GM19324 (cell line): ENCODE measurements around the gene WIF1.

Experiments used
- ATAC-seq: cut with Tn5 transposase; IDR thresholded peaks from one replicate; pipeline ENCODE4 v1.9.1; 2021; ENCODE audit warnings: mild to moderate bottlenecking, moderate library complexity; ENCODE audit not compliant: unreplicated experiment, low FRiP score

The WIF1 gene

GRCh38 chr12:65123435-65124063, 2.4 kb upstream of the WIF1 start:
- ATAC-seq = no peak

- ATAC-seq = no peak
Measured at GRCh38 chr12:65122703-65123102, 1.6 kb upstream of the WIF1 start.

GRCh38 chr12:65121956-65122469, 908 bp upstream of the WIF1 start:
- ATAC-seq = no peak

- ATAC-seq = no peak
Measured at GRCh38 chr12:65119063-65119462, 2.0 kb downstream of the WIF1 start.

- ATAC-seq = no peak
Measured at GRCh38 chr12:65113621-65114035, 7.5 kb downstream of the WIF1 start.

GRCh38 chr12:65106948-65107347, 14.2 kb downstream of the WIF1 start:
- no peak for ATAC-seq

GRCh38 chr12:65100140-65100539, 21.0 kb downstream of the WIF1 start:
- ATAC-seq = no peak

- no peak for ATAC-seq
Measured at GRCh38 chr12:65099182-65099581, 21.9 kb downstream of the WIF1 start.

GRCh38 chr12:65098364-65098763, 22.7 kb downstream of the WIF1 start:
- ATAC-seq = no peak

- ATAC-seq = no peak
Measured at GRCh38 chr12:65094722-65095121, 26.4 kb downstream of the WIF1 start.

- no peak for ATAC-seq
Measured at GRCh38 chr12:65093606-65094005, 27.5 kb downstream of the WIF1 start.

GRCh38 chr12:65090461-65090860, 30.6 kb downstream of the WIF1 start:
- no peak for ATAC-seq

GRCh38 chr12:65086236-65086635, 34.9 kb downstream of the WIF1 start:
- ATAC-seq = no peak

GRCh38 chr12:65084579-65084978, 36.5 kb downstream of the WIF1 start:
- no peak for ATAC-seq

GRCh38 chr12:65083581-65083980, 37.5 kb downstream of the WIF1 start:
- no peak for ATAC-seq

- no peak for ATAC-seq
Measured at GRCh38 chr12:65082406-65082805, 38.7 kb downstream of the WIF1 start.

- ATAC-seq = no peak
Measured at GRCh38 chr12:65081496-65081895, 39.6 kb downstream of the WIF1 start.

- ATAC-seq = no peak
Measured at GRCh38 chr12:65074932-65075331, 46.2 kb downstream of the WIF1 start.

GRCh38 chr12:65069336-65069735, 51.8 kb downstream of the WIF1 start:
- ATAC-seq = no peak

GRCh38 chr12:65067383-65067782, 53.7 kb downstream of the WIF1 start:
- no peak for ATAC-seq

GRCh38 chr12:65055859-65056258, 65.2 kb downstream of the WIF1 start:
- no peak for ATAC-seq

GRCh38 chr12:65051218-65051617, 69.9 kb downstream of the WIF1 start:
- ATAC-seq = no peak

- ATAC-seq = no peak
Measured at GRCh38 chr12:65045269-65045668, 75.8 kb downstream of the WIF1 start.
